PFSK-1 (cell line): ENCODE measurements around the gene ISM1.

Source experiments
- FOXP2 ChIP-seq: optimal IDR thresholded peaks from 2 replicates; pipeline ENCODE3; 2011; ENCODE audit warnings: borderline replicate concordance, control low read depth, inconsistent platforms; ENCODE audit not compliant: insufficient read depth; ENCODE audit errors: extremely low read length, extremely low read depth
- POLR2AphosphoS5 ChIP-seq: IDR thresholded peaks from 2 replicates; pipeline ENCODE4 v1.6.1; 2012; ENCODE audit warnings: low read depth, mild to moderate bottlenecking, control low read depth, low read length, moderate library complexity
- SIN3A ChIP-seq: IDR thresholded peaks from 2 replicates; pipeline ENCODE4 v1.6.1; 2012; ENCODE audit warnings: mild to moderate bottlenecking, low read length, moderate library complexity, borderline replicate concordance; ENCODE audit not compliant: insufficient read depth
- TAF1 ChIP-seq: IDR thresholded peaks from 2 replicates; pipeline ENCODE4 v1.6.1; 2012; ENCODE audit warnings: low read length, control low read depth, borderline replicate concordance; ENCODE audit not compliant: insufficient read depth
- TF ChIP-seq, protein P1 (sequence below), 2 experiments: IDR thresholded peaks; 2 replicates each; pipeline versions ENCODE4 v1.6.1 to v1.8.0; 2011 to 2012; ENCODE audit warnings: low read depth in 2 of 2, low read length in 2 of 2, control low read depth in 1 of 2, inconsistent platforms in 1 of 2, mild to moderate bottlenecking in 1 of 2, moderate library complexity in 1 of 2; ENCODE audit not compliant: insufficient read depth in 1 of 2

The ISM1 gene

DNA sequence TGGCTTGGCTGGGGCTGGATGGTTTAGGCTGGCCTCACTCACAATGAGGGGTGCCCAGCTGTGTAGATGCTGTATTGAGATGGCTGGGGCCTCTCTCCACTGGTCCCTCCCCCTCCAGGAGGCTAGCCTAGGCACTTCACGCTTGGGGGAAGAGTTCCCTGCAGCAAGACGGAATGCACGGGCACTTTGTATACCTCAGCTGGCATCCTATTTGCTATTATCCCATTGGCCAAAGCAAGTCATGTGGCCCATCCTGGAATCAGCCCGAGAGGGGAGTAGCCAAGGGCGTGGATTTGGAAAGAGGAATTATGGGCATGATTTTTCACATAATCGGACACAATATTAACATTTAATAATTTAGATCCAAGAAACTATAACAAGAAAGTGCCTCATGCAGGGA is 64.3 kb downstream of the ISM1 start:
- TF ChIP-seq TAF1 (no peak), FOXP2 (no peak), SIN3A (no peak), POLR2AphosphoS5 (no peak)
- TF ChIP-seq, protein P1, sequence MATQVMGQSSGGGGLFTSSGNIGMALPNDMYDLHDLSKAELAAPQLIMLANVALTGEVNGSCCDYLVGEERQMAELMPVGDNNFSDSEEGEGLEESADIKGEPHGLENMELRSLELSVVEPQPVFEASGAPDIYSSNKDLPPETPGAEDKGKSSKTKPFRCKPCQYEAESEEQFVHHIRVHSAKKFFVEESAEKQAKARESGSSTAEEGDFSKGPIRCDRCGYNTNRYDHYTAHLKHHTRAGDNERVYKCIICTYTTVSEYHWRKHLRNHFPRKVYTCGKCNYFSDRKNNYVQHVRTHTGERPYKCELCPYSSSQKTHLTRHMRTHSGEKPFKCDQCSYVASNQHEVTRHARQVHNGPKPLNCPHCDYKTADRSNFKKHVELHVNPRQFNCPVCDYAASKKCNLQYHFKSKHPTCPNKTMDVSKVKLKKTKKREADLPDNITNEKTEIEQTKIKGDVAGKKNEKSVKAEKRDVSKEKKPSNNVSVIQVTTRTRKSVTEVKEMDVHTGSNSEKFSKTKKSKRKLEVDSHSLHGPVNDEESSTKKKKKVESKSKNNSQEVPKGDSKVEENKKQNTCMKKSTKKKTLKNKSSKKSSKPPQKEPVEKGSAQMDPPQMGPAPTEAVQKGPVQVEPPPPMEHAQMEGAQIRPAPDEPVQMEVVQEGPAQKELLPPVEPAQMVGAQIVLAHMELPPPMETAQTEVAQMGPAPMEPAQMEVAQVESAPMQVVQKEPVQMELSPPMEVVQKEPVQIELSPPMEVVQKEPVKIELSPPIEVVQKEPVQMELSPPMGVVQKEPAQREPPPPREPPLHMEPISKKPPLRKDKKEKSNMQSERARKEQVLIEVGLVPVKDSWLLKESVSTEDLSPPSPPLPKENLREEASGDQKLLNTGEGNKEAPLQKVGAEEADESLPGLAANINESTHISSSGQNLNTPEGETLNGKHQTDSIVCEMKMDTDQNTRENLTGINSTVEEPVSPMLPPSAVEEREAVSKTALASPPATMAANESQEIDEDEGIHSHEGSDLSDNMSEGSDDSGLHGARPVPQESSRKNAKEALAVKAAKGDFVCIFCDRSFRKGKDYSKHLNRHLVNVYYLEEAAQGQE (IDR thresholded peaks at IDR 0.05; ENCODE audit: insufficient read depth in 1 of 2, low read depth in 2 of 2, low read length in 2 of 2) = no peak

DNA sequence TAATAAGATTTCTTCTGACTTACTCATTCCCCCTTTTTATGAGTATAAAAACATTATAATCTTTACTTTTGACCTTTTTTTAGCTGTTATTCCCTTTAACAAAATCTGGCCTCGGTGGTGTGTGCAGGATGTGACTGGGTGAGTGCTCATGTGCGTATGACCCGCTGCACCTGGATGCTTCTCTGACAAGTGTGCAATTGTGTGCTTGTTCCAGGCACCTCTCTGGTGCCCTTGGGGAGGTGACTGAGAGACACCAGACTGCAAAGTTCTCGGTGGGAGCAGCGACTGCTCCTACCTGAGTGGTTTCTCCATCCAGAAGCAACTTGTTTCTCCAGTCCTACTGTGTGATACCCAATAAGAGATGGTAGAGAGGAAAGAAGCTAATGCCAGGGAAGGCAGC is 65.0 kb downstream of the ISM1 start:
- TF ChIP-seq POLR2AphosphoS5 = no peak
- TF ChIP-seq, protein P1 (IDR thresholded peaks at IDR 0.05; ENCODE audit: insufficient read depth in 1 of 2, low read depth in 2 of 2, low read length in 2 of 2) = no peak
- TF ChIP-seq SIN3A = no peak
- TF ChIP-seq TAF1 = no peak
- TF ChIP-seq FOXP2 = no peak

DNA sequence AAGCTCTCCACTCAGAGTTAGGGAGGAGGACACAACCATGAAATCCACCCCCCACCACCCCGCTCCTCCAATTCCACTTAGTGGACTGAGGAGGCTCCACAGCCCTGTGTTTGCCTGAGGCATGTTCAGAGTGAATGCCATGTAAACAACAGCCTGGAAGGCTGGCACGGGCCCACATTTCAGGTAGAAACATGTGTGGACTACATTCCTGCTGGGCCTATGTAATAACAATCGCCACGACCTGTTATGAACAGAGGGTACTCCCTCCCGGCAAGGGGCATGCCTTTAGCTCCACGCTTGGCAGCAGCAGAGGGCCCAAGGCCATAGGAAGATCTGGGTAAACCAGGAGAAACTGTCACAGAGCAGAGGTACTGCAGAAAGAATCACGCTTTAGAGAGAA is 65.5 kb downstream of the ISM1 start:
- TF ChIP-seq POLR2AphosphoS5 (no peak), TAF1 (no peak), SIN3A (no peak), FOXP2 (no peak)
- TF ChIP-seq, protein P1 (IDR thresholded peaks at IDR 0.05; ENCODE audit: insufficient read depth in 1 of 2, low read depth in 2 of 2, low read length in 2 of 2) = no peak

DNA sequence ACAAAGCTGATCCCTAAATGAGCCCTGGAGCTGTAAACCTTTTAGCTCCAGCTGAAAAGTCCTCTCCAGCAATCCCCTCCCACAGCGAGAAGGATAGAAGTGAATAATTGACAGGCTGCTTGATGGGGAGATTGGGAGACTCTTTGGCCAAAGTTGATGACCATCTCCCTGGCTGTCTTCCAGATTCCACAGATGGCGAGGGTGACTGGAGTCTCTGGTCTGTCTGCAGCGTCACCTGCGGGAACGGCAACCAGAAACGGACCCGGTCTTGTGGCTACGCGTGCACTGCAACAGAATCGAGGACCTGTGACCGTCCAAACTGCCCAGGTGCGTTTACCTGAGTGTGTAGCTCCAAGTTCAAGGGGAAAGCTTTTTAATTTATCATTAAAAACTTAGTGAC is 67.3 kb downstream of the ISM1 start:
- TF ChIP-seq FOXP2 (no peak), SIN3A (no peak), POLR2AphosphoS5 (no peak), TAF1 (no peak)
- TF ChIP-seq, protein P1 (IDR thresholded peaks at IDR 0.05; ENCODE audit: insufficient read depth in 1 of 2, low read depth in 2 of 2, low read length in 2 of 2) = no peak

DNA sequence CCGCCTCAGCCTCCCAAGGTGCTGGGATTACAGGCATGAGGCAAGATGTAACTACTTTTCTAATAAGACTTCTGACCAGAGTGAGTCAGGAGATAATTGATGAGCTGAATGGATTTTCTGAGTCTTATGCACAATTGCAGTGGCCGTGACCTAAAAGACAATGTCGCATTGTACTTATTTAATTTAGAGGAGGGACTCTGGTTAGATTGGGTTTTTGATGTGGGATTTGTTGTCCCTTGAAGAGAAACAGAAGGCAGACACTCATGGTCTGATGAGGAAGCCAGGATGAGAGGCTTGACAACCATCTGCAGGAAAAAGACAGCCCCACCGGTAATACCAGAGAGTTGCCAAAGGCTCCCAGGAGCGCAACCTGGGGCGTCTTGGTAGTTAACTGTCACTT is 68.0 kb downstream of the ISM1 start:
- TF ChIP-seq TAF1 = no peak
